Stimulated activated CD8-positive, alpha-beta memory T cell treated with anti-CD3 and anti-CD28 coated beads, Interleukin-4, amount 100 ng/mL, for 4 hours (primary cell): Measurements from ENCODE around the gene ZNF107.
"Not testable (repeated sequence)": the region's sequence is repeated elsewhere in the genome, so short reads cannot be mapped to it uniquely, and the experiment has no call there.

Experiments
- DNase-seq, 2 donors: peaks; one replicate each; pipeline ENCODE4 v3.0.0-alpha.2; 2020; ENCODE audit warnings: low read depth in 2 of 2, low spot score in 1 of 2

The ZNF107 gene

GRCh38 chr7:64733550-64734240 lies 67.8 kb downstream of the ZNF107 start:
- no peak for DNase-seq

GRCh38 chr7:64736575-64736974 lies 70.6 kb downstream of the ZNF107 start:
- no peak for DNase-seq

GRCh38 chr7:64738403-64738802 lies 72.5 kb downstream of the ZNF107 start:
- DNase-seq: not testable (repeated sequence)

GRCh38 chr7:64738953-64739352 lies 73.0 kb downstream of the ZNF107 start:
- DNase-seq: not testable (repeated sequence)

GRCh38 chr7:64744680-64745079 lies 78.7 kb downstream of the ZNF107 start:
- DNase-seq: no peak

- no peak for DNase-seq
These were observed 81.9 kb downstream of the ZNF107 start for GRCh38 chr7:64747802-64748201.

GRCh38 chr7:64753032-64753431 lies 87.1 kb downstream of the ZNF107 start:
- DNase-seq: no peak

GRCh38 chr7:64755865-64756264 lies 89.9 kb downstream of the ZNF107 start:
- DNase-seq: no peak

- no peak for DNase-seq
These were observed 92.2 kb downstream of the ZNF107 start for GRCh38 chr7:64758151-64758550.
